Hematopoietic multipotent progenitor cell treated with erythropoietin and hydrocortisone succinate and interleukin-3 and kit ligand, for 15 days (in vitro differentiated cells): ENCODE data around the gene RFC4.

ENCODE experiments used
- DNase-seq: peaks from one replicate; pipeline ENCODE4 v3.0.0-alpha.2; 2015; ENCODE audit warnings: low spot score

Gene RFC4

GRCh38 chr3:186787642-186788481 is 18.4 kb downstream of the RFC4 start:
- no peak for DNase-seq

DNA sequence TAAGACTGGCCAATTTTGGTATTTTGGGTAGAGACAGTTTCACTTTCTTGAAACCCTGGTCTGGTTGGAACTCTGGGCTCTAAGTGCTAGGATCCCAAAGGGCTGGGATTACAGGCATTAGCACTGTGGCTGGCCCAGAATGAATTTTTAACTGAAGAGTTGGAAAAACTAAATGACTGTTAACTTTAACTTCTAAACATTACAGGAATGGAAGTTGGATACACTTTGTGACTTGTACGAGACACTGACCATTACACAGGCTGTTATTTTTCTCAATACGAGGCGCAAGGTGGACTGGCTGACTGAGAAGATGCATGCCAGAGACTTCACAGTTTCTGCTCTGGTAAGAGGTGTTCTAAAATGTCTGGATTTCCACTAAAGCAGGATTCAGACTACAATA is 19.4 kb downstream of the RFC4 start:
- DNase-seq, result no peak

DNA sequence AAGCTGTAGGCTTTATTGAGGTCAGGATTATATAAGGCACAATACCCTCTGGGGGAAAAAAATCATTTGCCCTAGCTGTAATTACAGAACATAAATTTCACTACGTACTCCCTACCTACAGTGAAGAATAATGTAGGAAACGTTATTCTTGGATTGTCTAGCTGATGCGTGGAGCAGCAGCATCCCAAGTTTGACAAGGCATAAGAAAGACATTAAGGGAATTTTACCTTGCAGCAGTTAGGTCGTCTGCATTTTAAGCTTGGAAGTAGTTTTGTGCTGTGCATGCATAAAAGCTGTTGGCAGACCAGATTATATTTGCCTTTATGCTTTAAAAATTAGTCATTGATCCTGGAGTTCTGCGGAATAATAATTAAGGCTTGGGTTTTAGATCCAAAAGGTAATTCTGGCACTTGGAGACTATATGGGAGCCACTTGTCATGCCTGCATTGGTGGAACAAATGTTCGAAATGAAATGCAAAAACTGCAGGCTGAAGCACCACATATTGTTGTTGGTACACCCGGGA is 20.7 kb downstream of the RFC4 start:
- no peak for DNase-seq

DNA sequence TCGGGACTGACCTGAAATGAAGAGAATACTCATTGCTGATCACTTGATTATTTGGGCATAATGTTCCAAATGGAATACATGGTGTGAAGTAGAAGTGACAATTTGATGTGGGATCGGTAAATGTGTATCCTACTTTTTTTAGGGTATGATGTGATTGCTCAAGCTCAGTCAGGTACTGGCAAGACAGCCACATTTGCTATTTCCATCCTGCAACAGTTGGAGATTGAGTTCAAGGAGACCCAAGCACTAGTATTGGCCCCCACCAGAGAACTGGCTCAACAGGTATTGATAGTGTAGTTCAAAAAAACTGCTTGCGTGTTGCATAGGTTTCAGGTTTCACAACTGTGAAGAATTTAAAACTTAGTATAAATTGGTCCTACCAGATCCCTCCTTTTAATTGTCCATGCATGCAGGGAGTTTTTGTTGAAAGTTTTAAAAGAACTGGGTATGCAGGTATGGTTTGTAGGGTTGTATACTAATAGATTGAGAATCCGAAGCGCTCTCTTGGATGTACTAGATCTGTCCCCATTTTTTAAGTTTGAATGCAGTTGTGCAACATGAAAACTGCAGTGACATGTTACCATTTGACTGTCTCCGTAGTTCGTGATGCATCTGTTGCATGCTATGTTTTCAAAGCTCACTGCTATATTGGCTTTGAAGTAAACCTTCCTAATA is 21.3 kb downstream of the RFC4 start:
- no peak for DNase-seq

DNA sequence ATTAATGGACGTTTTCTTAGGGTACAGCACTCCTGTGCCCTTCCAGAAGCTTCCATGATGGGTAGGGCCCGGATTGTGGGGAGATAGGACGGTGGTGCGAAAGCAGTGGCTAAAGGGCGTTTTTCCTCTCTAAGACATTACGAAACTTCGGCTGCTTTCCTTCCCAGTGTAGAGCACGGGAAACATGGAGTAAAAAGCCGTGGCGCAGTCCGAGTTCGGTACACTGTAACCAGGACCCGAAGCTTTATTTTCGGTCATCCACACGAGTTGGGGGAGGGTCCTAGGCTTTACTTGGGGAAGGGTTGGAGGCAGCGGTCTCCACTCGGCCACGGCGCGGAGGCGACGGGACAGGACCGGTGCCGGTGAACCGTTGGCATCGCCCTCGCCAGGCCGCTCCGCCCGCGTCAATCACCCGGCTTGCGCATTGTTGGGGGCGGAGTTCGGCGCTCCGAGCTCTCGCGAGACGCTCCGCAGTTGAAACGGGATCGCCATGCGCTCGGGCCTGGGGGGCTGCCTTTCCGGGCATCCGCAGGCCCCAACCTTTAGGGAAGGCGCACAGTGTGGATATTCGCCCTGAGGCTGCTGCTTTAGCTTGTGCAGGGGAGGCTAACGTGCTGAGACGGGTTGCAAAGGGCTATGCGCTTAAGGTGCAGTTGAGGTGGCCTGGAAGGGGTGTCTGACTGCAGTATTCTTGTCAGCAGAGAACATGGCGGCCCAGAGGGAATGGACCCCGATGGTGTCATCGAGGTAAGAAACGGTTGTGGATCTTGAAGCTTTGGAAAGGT is 22.4 kb downstream of the RFC4 start:
- peak; percentile 88 for DNase-seq

DNA sequence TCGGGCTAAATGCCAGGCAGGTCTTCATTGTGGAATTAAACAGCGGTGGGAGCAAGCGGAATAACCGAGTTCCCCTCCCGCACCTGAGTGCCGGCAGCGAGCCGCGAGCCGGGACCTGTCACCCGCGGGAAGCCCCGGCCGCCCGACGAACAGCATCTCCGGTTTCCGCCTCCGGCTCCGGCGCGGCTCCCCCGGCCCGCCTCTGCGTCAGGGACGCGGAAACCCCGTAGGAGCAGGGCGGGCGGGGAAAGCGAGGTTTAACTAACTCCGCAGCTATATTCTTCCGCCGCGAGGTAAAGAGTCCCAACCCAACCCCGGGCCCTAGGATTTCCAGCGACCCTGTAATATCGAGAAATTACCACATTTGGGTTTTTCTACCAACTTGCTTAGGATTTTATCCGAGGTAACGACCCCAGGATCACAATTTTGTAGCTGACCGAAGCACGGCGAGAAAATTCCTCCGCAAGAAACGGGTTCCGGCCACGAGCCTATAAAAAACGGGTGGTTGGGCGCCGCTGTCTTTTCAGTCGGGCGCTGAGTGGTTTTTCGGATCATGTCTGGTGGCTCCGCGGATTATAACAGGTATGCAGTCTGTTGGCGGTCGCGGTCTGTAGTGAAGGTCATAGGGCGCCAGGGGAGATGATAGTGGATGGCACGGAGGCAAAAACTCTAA is 23.1 kb downstream of the RFC4 start, which contains the start of gene EIF4A2:
Gene EIF4A2, plus strand, starts transcription at position 520 of the 673 bp plus-strand sequence. Its CDS starts 34 bp downstream, at position 554.
- peak; percentile 88 for DNase-seq

GRCh38 chr3:186782542-186783057 is 23.7 kb downstream of the RFC4 start:
- no peak for DNase-seq

- no peak for DNase-seq
Measured at GRCh38 chr3:186779204-186779603, 27.1 kb downstream of the RFC4 start.

GRCh38 chr3:186775999-186776398 is 30.3 kb downstream of the RFC4 start:
- no peak for DNase-seq

DNA sequence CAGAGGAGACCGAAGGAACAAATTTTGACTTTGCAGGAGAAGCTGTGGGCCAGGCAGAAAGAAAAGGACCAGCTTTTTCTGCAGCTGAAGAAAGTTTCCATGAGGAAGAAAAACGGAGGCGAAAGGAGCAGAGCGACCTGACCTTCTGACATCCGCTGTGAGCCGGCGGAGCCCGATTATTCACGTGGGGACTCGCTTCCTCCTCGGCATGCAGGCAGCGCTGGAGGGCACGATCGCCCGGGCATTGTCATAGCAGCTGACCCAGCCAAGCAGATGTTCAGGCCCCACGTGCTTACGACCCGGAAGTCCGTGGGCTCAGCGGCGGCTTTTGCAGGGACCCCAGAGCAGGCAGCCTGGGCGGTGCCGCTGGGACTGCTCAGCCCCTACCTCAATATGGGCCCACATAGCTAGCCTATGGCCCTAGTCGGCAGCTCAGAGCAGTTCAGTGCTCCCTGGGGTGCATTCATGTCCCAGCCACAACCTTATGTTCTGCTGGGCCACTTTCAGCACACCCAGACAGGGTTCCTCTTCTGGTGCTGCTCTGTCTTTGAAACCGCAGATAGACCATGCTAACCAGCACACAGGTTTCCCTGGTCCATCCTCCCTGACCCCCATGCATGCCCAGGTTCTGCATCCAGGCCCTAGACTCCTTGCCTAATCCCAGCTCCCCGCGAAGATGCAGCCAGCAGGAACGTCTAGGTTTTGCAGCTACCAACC is 33.4 kb downstream of the RFC4 start:
- no peak for DNase-seq

DNA sequence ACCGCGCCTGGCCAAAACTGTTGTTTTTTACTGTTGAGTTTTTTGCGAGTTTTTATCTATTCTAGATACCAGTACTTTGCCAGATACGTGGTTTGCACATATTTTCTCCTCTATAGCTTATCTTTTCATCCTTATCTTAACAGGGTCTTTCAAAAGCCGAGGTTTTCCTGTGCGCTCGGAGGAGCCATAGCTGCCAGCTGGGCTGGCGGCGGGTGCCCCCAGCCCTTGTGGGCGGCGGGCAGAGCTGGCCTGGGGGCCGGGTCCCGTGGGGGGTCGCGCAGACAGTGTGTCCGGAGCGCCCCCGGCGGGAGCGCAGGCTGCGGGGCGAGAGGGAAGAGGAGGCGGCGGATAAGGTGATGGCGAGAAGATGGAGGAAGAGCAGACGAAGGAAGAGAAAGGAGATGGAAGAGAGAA is 34.0 kb downstream of the RFC4 start:
- DNase-seq, result no peak

- DNase-seq, result no peak
Measured at GRCh38 chr3:186760897-186761447, 45.3 kb downstream of the RFC4 start.

- DNase-seq, result no peak
Measured at GRCh38 chr3:186760141-186760833, 46.0 kb downstream of the RFC4 start.

GRCh38 chr3:186759231-186759930 is 46.9 kb downstream of the RFC4 start:
- no peak for DNase-seq

DNA sequence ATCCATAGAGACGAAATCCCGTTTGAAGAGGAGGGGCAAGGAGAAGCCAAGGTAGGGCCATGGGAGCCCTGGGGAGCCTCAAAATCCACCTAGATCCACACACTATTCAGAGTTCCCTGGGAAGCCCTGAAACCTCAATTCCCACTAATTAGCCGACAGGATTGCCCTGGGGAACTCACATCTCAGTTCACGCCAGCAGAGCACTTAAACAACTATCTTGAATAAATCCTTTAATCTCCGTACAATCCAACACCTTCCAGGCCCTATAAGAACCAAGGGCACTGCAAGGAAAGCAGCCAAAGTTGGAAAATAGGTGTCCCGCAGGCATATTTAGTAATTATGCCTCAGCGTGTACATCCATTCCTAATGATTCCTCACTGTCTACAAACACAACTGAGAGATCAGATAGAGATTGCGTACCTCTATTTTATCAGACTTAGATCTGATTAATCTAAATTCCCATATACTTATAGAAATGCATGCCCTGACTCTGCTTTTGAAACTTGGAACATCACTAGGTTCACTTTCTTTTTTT is 48.5 kb downstream of the RFC4 start:
- DNase-seq, result no peak

DNA sequence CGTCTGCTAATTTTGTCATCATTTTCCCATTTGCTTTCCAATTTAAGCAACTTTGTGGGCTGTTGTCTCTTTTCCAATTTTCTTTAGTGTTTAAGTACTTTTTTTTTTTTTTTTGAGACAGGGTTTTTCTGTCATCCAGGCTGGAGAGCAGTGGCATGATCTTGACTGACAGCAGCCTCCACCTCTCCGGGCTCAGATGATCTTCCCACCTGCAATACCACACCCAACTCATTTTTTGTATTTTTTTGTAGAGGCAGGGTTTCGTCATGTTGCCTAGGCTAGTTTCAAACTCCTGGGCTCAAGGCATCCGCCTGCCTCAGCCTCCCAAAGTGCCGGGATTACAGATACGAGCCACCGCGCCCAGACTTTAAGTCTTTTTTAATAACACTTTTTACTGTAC is 49.1 kb downstream of the RFC4 start:
- DNase-seq, result no peak

DNA sequence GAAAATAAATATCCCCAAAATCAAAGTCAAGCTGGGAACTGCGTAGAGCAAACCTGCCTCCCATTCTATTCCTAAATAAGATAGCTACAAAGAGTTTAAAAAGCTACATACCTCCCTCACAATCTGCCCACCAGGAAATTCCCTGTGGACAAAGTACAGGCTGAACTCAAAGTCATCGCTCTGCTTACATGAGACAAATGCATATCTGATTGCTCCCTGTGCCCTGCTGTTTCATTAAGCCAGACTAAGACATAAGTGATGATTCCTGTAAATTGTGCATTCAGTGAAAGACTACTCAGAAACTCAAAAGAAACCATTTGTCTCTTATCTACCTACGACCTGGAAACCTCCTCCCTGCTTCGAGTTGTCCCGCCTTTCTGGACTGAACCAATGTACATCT is 51.4 kb downstream of the RFC4 start:
- no peak for DNase-seq

DNA sequence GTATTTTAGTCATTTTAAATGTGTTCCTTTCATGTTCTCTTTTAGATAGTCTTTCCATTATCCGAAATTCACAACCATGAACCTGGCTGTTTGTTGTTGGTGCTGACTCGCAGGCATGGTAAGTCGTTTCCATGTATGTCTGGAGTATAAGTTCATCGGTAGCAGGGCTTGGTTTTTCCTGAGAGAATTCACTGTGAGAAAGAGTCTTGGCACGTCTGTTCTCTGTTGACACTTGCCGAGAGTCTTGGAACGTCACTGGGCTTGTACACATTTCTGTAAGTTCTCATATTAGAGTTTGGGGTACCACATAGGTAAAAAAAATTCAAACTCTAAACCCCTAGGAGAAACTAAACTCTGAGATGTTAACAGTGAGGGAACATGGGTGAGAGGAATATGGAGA is 52.3 kb downstream of the RFC4 start:
- no peak for DNase-seq

- DNase-seq, result no peak
Measured at GRCh38 chr3:186751480-186751879, 54.8 kb downstream of the RFC4 start.
